ENCODE results near the gene STX3. TPM values are rescaled to one million over a fixed set of nuclear protein-coding genes. Genes with fewer than 3 reads are reported as not detected.
A peak's percentile ranks its signal among the peaks of the same experiment; 100 is the strongest.

The STX3 gene
- total and polyA plus RNA-seq, 2 of the 13 experiments (the other 11 are each of a cell fraction or from before 2014, with no cell fraction given) = 16.5 to 24.0 TPM

GRCh38 chr11:59753650-59754493, 1.3 kb upstream of the STX3 start (continued):
- TF ChIP-seq IRF9 (CRISPR knock-in tag; IDR thresholded peaks at IDR 0.05; ENCODE audit: borderline replicate concordance) (peak; percentile 41; the same call in 1 of the 2 replicates), ZNF430 (CRISPR knock-in tag; IDR thresholded peaks at IDR 0.05) (peak; percentile 92), RAD51 (IDR thresholded peaks at IDR 0.05; ENCODE audit: borderline replicate concordance) (no peak), TGIF2 (CRISPR knock-in tag; IDR thresholded peaks at IDR 0.05) (no peak), ARID2 (CRISPR knock-in tag; IDR thresholded peaks at IDR 0.05; ENCODE audit: borderline replicate concordance) (no peak), ZMYM4 (CRISPR knock-in tag; IDR thresholded peaks at IDR 0.05) (peak; percentile 59; the same call in 1 of the 2 replicates), ZNF619 (CRISPR knock-in tag; IDR thresholded peaks at IDR 0.05) (no peak), NR2C2 (CRISPR knock-in tag; IDR thresholded peaks at IDR 0.05; ENCODE audit: borderline replicate concordance) (no peak), RARG (CRISPR knock-in tag; IDR thresholded peaks at IDR 0.05; ENCODE audit: low read depth) (no peak), ZNF773 (CRISPR knock-in tag; IDR thresholded peaks at IDR 0.05; ENCODE audit: borderline replicate concordance) (no peak), HCFC1 (IDR thresholded peaks at IDR 0.05; ENCODE audit: low read depth, low read length) (no peak), ZNF383 (CRISPR knock-in tag; IDR thresholded peaks at IDR 0.05; ENCODE audit: borderline replicate concordance) (no peak), ZGPAT (CRISPR knock-in tag; IDR thresholded peaks at IDR 0.05) (peak; percentile 64; the same call in 1 of the 2 replicates), KAT2B (IDR thresholded peaks at IDR 0.05; ENCODE audit: borderline replicate concordance, low read depth, low read length) (no peak), ZNF768 (CRISPR knock-in tag; IDR thresholded peaks at IDR 0.05) (peak; percentile 81)
- TF ChIP-seq, protein P1, sequence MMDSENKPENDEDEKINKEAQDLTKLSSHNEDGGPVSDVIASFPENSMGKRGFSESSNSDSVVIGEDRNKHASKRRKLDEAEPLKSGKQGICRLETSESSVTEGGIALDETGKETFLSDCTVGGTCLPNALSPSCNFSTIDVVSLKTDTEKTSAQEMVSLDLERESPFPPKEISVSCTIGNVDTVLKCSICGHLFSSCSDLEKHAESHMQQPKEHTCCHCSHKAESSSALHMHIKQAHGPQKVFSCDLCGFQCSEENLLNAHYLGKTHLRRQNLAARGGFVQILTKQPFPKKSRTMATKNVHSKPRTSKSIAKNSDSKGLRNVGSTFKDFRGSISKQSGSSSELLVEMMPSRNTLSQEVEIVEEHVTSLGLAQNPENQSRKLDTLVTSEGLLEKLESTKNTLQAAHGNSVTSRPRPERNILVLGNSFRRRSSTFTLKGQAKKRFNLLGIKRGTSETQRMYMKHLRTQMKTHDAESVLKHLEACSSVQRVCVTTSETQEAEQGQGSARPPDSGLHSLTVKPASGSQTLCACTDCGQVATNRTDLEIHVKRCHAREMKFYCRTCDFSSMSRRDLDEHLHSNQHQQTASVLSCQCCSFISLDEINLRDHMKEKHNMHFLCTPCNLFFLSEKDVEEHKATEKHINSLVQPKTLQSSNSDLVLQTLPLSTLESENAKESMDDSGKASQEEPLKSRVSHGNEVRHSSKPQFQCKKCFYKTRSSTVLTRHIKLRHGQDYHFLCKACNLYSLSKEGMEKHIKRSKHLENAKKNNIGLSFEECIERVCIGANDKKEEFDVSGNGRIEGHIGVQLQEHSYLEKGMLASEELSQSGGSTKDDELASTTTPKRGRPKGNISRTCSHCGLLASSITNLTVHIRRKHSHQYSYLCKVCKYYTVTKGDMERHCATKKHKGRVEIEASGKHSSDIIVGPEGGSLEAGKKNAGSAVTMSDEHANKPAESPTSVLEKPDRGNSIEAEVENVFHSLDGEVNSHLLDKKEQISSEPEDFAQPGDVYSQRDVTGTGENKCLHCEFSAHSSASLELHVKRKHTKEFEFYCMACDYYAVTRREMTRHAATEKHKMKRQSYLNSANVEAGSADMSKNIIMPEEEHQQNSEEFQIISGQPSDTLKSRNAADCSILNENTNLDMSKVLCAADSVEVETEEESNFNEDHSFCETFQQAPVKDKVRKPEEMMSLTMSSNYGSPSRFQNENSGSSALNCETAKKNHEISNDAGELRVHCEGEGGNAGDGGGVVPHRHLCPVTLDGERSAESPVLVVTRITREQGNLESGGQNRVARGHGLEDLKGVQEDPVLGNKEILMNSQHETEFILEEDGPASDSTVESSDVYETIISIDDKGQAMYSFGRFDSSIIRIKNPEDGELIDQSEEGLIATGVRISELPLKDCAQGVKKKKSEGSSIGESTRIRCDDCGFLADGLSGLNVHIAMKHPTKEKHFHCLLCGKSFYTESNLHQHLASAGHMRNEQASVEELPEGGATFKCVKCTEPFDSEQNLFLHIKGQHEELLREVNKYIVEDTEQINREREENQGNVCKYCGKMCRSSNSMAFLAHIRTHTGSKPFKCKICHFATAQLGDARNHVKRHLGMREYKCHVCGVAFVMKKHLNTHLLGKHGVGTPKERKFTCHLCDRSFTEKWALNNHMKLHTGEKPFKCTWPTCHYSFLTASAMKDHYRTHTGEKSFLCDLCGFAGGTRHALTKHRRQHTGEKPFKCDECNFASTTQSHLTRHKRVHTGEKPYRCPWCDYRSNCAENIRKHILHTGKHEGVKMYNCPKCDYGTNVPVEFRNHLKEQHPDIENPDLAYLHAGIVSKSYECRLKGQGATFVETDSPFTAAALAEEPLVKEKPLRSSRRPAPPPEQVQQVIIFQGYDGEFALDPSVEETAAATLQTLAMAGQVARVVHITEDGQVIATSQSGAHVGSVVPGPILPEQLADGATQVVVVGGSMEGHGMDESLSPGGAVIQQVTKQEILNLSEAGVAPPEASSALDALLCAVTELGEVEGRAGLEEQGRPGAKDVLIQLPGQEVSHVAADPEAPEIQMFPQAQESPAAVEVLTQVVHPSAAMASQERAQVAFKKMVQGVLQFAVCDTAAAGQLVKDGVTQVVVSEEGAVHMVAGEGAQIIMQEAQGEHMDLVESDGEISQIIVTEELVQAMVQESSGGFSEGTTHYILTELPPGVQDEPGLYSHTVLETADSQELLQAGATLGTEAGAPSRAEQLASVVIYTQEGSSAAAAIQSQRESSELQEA (CRISPR knock-in tag; IDR thresholded peaks at IDR 0.05; ENCODE audit: not compliant biosample characterization) = peak; percentile 75
